ENCODE results near the gene HERC2.
"Not testable (repeated sequence)": the region's sequence is repeated elsewhere in the genome, so short reads cannot be mapped to it uniquely, and the experiment has no call there.

The HERC2 gene

DNA sequence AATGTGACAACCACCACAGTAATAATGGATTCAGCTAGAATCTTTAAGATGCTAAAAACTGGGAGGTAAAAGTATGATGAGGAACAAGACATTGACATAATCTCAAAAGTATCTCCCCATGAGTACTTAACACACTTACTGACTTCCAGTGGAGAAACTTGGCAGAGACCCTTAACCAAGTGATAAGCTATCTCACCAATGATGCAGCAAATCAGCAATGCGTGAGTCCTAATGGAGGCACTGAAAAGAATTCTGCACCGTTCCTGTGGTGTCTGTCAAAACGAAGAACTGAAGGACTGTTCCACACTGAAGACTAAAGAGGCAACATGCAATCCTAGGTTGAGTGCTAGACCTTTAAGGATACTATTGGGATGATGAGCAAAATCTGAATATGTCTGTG lies 154.9 kb downstream of the HERC2 start:
- DNase-seq = no peak
- H3K27me3 ChIP-seq (replicated peaks; ENCODE audit: control insufficient read depth, insufficient read depth, low read length, poor library complexity, severe bottlenecking) = no peaks in the 10 kb centered on the region
- no peak overlapping the region for H3K27ac ChIP-seq (ENCODE audit: insufficient read depth, low read length, poor library complexity, severe bottlenecking)
- no peaks in the 10 kb centered on the region for H3K4me1 ChIP-seq (ENCODE audit: control insufficient read depth, insufficient read depth, low read length, poor library complexity, severe bottlenecking)
- no peak overlapping the region for H3K4me3 ChIP-seq (ENCODE audit: insufficient read depth, low read depth, low read length, poor library complexity, severe bottlenecking)
- H3K9me3 ChIP-seq (ENCODE audit: control insufficient read depth, low read length) = no peaks in the 10 kb centered on the region
- peaks cover 28% of the 10 kb centered on the region for H3K36me3 ChIP-seq (ENCODE audit: control insufficient read depth, insufficient read depth, low read length)

DNA sequence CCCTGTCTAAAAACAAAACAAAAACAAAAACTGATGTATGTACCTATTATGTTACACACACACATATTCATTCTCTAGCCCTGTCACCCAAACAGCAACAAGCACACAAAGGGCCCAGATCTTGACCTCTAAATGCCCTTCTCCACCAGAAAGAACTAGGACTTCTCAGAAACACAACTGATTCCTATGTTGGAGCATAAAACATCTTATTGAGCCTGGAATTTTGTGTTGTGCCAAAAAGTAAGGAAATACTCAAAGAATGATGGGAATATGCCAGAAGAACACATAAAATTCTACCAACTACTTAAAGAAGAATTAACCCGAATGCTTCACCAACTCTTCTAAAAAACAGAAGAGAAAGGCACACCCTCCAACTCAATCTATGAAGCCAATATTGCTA lies 156.2 kb downstream of the HERC2 start:
- Histone ChIP-seq H3K4me3 (ENCODE audit: insufficient read depth, low read depth, low read length, poor library complexity, severe bottlenecking) (no peak overlapping the region), H3K27ac (ENCODE audit: insufficient read depth, low read length, poor library complexity, severe bottlenecking) (no peak overlapping the region), H3K9me3 (ENCODE audit: control insufficient read depth, low read length) (no peaks in the 10 kb centered on the region), H3K36me3 (ENCODE audit: control insufficient read depth, insufficient read depth, low read length) (peaks cover 33% of the 10 kb centered on the region), H3K27me3 (replicated peaks; ENCODE audit: control insufficient read depth, insufficient read depth, low read length, poor library complexity, severe bottlenecking) (no peaks in the 10 kb centered on the region), H3K4me1 (ENCODE audit: control insufficient read depth, insufficient read depth, low read length, poor library complexity, severe bottlenecking) (no peaks in the 10 kb centered on the region)
- no peak for DNase-seq

DNA sequence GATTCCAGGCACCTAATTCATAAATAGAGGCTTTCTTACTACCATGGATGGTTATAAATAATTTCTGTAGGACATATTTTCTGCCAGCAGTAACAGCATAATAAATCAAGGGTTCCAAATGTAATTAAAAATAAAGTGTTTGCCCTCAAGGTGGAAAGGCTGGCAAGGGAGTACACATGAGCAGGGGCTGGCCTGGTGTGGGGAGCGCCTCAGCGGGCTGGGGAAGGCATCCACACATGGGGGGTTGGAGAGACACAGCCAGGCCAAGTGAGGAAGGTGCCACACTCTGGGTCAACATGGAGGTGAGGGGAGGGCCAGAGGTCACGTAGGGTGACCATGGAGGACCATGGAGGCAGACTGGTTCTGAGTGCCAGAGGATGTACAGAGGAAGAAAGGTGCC lies 157.1 kb downstream of the HERC2 start:
- DNase-seq = no peak
- no peak overlapping the region for H3K27ac ChIP-seq (ENCODE audit: insufficient read depth, low read length, poor library complexity, severe bottlenecking)
- no peaks in the 10 kb centered on the region for H3K4me1 ChIP-seq (ENCODE audit: control insufficient read depth, insufficient read depth, low read length, poor library complexity, severe bottlenecking)
- H3K4me3 ChIP-seq (ENCODE audit: insufficient read depth, low read depth, low read length, poor library complexity, severe bottlenecking) = no peak overlapping the region
- no peaks in the 10 kb centered on the region for H3K9me3 ChIP-seq (ENCODE audit: control insufficient read depth, low read length)
- no peaks in the 10 kb centered on the region for H3K27me3 ChIP-seq (replicated peaks; ENCODE audit: control insufficient read depth, insufficient read depth, low read length, poor library complexity, severe bottlenecking)
- H3K36me3 ChIP-seq (ENCODE audit: control insufficient read depth, insufficient read depth, low read length) = peaks cover 33% of the 10 kb centered on the region

DNA sequence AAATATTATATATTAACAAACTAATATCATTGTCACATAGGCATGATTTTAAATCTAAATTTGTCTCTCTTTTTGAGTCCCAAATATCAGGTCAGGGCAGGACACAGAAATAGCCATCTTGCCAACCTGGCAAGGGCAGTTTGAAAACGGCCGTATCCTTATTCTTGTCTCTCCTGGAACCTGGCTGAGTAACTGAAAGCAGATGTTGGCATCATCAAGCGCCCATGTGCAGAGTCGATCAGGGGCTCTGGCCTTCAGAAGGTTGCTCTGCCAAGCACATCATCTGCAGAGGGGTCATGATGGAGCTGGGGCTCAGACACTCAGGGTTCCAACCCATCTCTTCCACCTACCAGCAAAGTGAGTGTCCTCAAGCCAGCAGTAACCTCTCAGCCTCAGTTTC lies 167.7 kb downstream of the HERC2 start:
- no peak overlapping the region for H3K27ac ChIP-seq (ENCODE audit: insufficient read depth, low read length, poor library complexity, severe bottlenecking)
- H3K36me3 ChIP-seq (ENCODE audit: control insufficient read depth, insufficient read depth, low read length) = peaks cover 4% of the 10 kb centered on the region
- H3K4me1 ChIP-seq (ENCODE audit: control insufficient read depth, insufficient read depth, low read length, poor library complexity, severe bottlenecking) = no peaks in the 10 kb centered on the region
- no peaks in the 10 kb centered on the region for H3K27me3 ChIP-seq (replicated peaks; ENCODE audit: control insufficient read depth, insufficient read depth, low read length, poor library complexity, severe bottlenecking)
- no peaks in the 10 kb centered on the region for H3K9me3 ChIP-seq (ENCODE audit: control insufficient read depth, low read length)
- no peak overlapping the region for H3K4me3 ChIP-seq (ENCODE audit: insufficient read depth, low read depth, low read length, poor library complexity, severe bottlenecking)
- DNase-seq = no peak

DNA sequence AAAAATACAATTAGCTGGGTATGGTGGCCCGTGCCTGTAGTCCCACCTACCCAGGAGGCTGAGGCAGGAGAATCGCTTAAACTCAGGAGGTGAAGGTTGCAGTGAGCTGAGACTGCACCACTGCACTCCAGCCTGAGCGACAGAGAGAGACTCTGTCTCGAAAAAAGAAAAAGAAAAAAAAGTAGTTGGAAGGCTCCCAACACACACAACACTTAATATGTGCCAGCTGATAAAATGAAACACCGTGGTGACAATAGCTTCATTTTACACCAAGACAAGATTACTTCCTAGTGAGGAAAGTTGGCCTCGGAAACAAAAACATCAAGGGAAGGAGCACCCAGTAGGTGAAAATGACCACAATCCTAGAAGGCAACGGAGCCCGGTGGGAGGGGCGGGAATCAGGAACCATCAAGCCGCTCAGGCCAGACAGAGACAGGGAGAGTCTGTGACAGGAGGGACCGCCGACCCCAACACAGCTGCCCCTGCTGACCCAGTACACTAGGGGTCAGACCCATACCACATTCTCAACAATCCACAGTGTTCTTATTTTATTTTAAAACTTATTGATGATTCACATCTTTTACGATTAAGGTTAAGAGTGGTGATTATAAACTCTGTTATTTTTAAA lies 168.4 kb downstream of the HERC2 start:
- no peak for DNase-seq
- H3K27me3 ChIP-seq (replicated peaks; ENCODE audit: control insufficient read depth, insufficient read depth, low read length, poor library complexity, severe bottlenecking) = no peaks in the 10 kb centered on the region
- peaks cover 4% of the 10 kb centered on the region for H3K36me3 ChIP-seq (ENCODE audit: control insufficient read depth, insufficient read depth, low read length)
- H3K4me3 ChIP-seq (ENCODE audit: insufficient read depth, low read depth, low read length, poor library complexity, severe bottlenecking) = no peak overlapping the region
- no peak overlapping the region for H3K27ac ChIP-seq (ENCODE audit: insufficient read depth, low read length, poor library complexity, severe bottlenecking)
- H3K4me1 ChIP-seq (ENCODE audit: control insufficient read depth, insufficient read depth, low read length, poor library complexity, severe bottlenecking) = no peaks in the 10 kb centered on the region
- no peaks in the 10 kb centered on the region for H3K9me3 ChIP-seq (ENCODE audit: control insufficient read depth, low read length)

DNA sequence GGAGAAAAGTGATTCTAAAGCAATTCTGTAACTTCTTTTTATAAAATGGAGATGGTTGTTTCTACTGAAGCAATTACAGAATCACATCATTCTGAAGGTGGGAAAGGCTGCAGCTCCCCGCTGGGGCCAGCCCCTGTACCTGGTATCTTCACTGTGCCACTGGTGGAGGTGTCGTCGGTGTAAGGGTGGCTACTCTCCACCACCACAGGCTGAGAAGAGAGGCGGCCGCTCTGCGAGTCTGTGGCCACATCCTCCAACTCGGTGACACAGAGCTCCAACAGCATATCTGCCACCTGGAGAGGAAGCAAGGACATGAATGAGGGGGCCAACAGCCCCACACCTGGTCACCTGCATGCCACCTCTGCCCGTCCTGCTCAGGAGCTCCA lies 169.4 kb downstream of the HERC2 start:
- H3K4me1 ChIP-seq (ENCODE audit: control insufficient read depth, insufficient read depth, low read length, poor library complexity, severe bottlenecking); H3K27ac ChIP-seq (ENCODE audit: insufficient read depth, low read length, poor library complexity, severe bottlenecking); H3K36me3 ChIP-seq (ENCODE audit: control insufficient read depth, insufficient read depth, low read length); H3K4me3 ChIP-seq (ENCODE audit: insufficient read depth, low read depth, low read length, poor library complexity, severe bottlenecking); H3K9me3 ChIP-seq (ENCODE audit: control insufficient read depth, low read length); DNase-seq; H3K27me3 ChIP-seq (replicated peaks; ENCODE audit: control insufficient read depth, insufficient read depth, low read length, poor library complexity, severe bottlenecking): not testable (repeated sequence)

DNA sequence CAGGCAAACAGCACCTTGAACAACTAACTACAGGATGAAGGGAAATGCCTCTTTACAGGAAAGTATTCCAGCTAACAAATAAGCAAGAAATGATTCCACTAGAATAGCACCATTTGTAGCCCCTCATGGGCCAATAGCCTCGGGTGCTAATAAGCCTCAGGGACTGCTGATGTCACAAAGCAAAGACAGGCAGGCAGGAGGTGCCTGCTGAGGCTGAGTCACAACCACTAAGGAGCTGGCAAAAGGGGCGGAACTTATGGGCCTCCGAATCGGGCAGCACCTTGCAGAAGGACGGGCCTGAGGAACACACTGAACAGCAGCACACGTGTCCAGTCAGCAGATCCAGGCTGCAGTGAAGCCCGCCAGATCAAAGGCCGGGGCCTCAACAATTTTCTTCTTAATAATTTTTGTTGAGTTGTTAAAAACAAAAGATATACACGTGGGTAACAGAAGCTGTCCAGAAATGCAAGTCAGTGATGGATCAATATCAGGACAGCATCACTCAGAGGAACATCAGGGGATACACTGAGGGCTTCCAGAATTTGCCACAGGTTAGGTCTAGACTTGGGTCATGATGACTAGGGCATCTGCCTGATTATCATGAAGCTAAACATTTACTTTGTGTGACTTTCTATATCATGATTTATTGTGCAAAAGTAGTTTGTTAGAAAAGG lies 170.0 kb downstream of the HERC2 start:
- H3K27me3 ChIP-seq (replicated peaks; ENCODE audit: control insufficient read depth, insufficient read depth, low read length, poor library complexity, severe bottlenecking) = not testable (repeated sequence)

DNA sequence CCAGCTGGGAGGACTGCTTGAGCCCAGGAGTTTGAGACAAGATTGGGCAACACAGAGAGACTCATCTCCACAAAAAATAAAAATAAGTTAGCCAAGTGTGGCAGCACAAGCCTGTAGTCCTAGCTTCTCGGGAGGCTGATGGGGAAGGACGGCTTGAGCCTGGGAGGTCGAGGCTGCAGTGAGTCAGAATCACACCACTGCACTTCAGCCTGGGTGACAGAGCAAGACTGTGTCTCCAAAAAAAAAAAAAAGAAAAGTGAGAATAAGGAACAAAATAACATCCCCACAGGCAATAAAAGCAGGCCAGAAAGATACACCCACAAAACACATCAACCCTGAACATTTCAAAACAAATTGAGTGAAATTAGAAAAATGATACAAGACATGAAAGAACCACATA lies 174.2 kb downstream of the HERC2 start:
- H3K27me3 ChIP-seq (replicated peaks; ENCODE audit: control insufficient read depth, insufficient read depth, low read length, poor library complexity, severe bottlenecking) = no peaks in the 10 kb centered on the region
- H3K4me1 ChIP-seq (ENCODE audit: control insufficient read depth, insufficient read depth, low read length, poor library complexity, severe bottlenecking) = no peaks in the 10 kb centered on the region
- H3K27ac ChIP-seq (ENCODE audit: insufficient read depth, low read length, poor library complexity, severe bottlenecking) = no peak overlapping the region
- no peak overlapping the region for H3K4me3 ChIP-seq (ENCODE audit: insufficient read depth, low read depth, low read length, poor library complexity, severe bottlenecking)
- H3K9me3 ChIP-seq (ENCODE audit: control insufficient read depth, low read length) = no peaks in the 10 kb centered on the region
- peaks cover 16% of the 10 kb centered on the region for H3K36me3 ChIP-seq (ENCODE audit: control insufficient read depth, insufficient read depth, low read length)
- DNase-seq = no peak

More for the DNA sequence above, 170.0 kb downstream of the HERC2 start:
- not testable (repeated sequence) for DNase-seq; H3K4me1 ChIP-seq (ENCODE audit: control insufficient read depth, insufficient read depth, low read length, poor library complexity, severe bottlenecking); H3K27ac ChIP-seq (ENCODE audit: insufficient read depth, low read length, poor library complexity, severe bottlenecking); H3K36me3 ChIP-seq (ENCODE audit: control insufficient read depth, insufficient read depth, low read length); H3K4me3 ChIP-seq (ENCODE audit: insufficient read depth, low read depth, low read length, poor library complexity, severe bottlenecking); H3K9me3 ChIP-seq (ENCODE audit: control insufficient read depth, low read length)

DNA sequence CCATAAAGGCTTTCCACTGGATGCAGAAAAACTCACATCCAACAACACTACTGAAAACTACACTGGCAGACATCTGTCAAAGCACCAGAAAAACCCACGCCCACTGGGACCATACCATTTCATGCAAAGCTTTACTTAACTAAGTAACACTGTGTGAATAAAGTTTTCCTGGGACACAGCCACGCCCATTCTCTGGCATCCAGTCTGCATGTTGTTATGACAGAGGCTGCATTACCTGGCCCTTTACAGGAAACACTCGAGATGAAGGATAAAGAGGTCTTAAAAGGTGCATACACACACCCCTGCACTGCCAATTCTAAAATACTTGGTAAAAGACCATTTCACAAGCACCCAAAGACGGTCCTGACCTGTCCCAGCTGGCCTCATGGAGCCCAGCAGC lies 176.6 kb downstream of the HERC2 start:
- H3K36me3 ChIP-seq (ENCODE audit: control insufficient read depth, insufficient read depth, low read length) = peaks cover 17% of the 10 kb centered on the region
- H3K9me3 ChIP-seq (ENCODE audit: control insufficient read depth, low read length); DNase-seq; H3K27ac ChIP-seq (ENCODE audit: insufficient read depth, low read length, poor library complexity, severe bottlenecking); H3K4me3 ChIP-seq (ENCODE audit: insufficient read depth, low read depth, low read length, poor library complexity, severe bottlenecking); H3K4me1 ChIP-seq (ENCODE audit: control insufficient read depth, insufficient read depth, low read length, poor library complexity, severe bottlenecking); H3K27me3 ChIP-seq (replicated peaks; ENCODE audit: control insufficient read depth, insufficient read depth, low read length, poor library complexity, severe bottlenecking): not testable (repeated sequence)

DNA sequence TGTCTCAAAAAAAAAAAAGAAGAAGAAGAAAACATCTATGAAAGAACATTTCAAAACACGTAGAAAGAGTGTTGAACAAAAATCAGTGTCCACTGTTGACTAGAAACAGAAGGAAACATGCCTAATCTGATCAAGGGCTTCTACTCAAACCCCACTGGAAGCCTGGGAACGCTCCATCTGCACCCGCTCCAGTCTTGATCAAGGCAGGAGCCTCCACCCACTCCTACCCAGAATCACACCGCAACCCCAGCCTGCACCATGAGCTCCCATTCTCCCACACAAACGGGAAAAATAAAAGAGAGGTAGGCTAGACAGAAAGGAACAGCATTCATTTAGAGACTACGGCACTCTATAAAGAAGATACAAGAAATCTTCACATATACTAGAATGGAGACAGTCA lies 181.9 kb downstream of the HERC2 start:
- DNase-seq = no peak
- no peaks in the 10 kb centered on the region for H3K27me3 ChIP-seq (replicated peaks; ENCODE audit: control insufficient read depth, insufficient read depth, low read length, poor library complexity, severe bottlenecking)
- H3K9me3 ChIP-seq (ENCODE audit: control insufficient read depth, low read length) = no peaks in the 10 kb centered on the region
- no peak overlapping the region for H3K4me3 ChIP-seq (ENCODE audit: insufficient read depth, low read depth, low read length, poor library complexity, severe bottlenecking)
- H3K4me1 ChIP-seq (ENCODE audit: control insufficient read depth, insufficient read depth, low read length, poor library complexity, severe bottlenecking) = peaks cover 6% of the 10 kb centered on the region
- no peak overlapping the region for H3K27ac ChIP-seq (ENCODE audit: insufficient read depth, low read length, poor library complexity, severe bottlenecking)
- H3K36me3 ChIP-seq (ENCODE audit: control insufficient read depth, insufficient read depth, low read length) = peaks cover 15% of the 10 kb centered on the region

Measured in effector memory CD4-positive, alpha-beta T cell (primary cell).